VCaP (cell line): ENCODE results near the gene EPN3.

Experiments used
- H3K27ac ChIP-seq: fragments of 450-650 bp; 2 replicates; pipeline ENCODE4 v1.5.1; 2017
- TF ChIP-seq, protein P1 (sequence below): fragments of 450-650 bp; conservative IDR thresholded peaks from 2 replicates; pipeline ENCODE4 v1.5.1; 2017; ENCODE audit warnings: mild to moderate bottlenecking, moderate library complexity

The EPN3 gene

GRCh38 chr17:50590946-50591737 lies 58.6 kb downstream of the EPN3 start:
- TF ChIP-seq, protein P1, sequence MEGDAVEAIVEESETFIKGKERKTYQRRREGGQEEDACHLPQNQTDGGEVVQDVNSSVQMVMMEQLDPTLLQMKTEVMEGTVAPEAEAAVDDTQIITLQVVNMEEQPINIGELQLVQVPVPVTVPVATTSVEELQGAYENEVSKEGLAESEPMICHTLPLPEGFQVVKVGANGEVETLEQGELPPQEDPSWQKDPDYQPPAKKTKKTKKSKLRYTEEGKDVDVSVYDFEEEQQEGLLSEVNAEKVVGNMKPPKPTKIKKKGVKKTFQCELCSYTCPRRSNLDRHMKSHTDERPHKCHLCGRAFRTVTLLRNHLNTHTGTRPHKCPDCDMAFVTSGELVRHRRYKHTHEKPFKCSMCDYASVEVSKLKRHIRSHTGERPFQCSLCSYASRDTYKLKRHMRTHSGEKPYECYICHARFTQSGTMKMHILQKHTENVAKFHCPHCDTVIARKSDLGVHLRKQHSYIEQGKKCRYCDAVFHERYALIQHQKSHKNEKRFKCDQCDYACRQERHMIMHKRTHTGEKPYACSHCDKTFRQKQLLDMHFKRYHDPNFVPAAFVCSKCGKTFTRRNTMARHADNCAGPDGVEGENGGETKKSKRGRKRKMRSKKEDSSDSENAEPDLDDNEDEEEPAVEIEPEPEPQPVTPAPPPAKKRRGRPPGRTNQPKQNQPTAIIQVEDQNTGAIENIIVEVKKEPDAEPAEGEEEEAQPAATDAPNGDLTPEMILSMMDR, result no peak
- H3K27ac ChIP-seq, result peak overlapping the region; percentile 78

- peak overlapping the region; percentile 78 for H3K27ac ChIP-seq
Observed at GRCh38 chr17:50593321-50593720, 60.8 kb downstream of the EPN3 start.

More at GRCh38 chr17:50593321-50593720, 60.8 kb downstream of the EPN3 start:
- TF ChIP-seq, protein P1, result no peak
